K562 (cell line): ENCODE measurements around the gene IBTK. TPM values are rescaled to one million over a fixed set of nuclear protein-coding genes. Genes with fewer than 3 reads are reported as not detected.

Experiments
- ATAC-seq: fragments of 200-7000 bp; cut with Tn5 transposase; 3 replicates; pipeline ENCODE4 v1.9.1; 2020; ENCODE audit warnings: moderate library complexity
- BruUV-seq: library from RNA; stranded (reverse); fragments of 400-500 nt; replicated peaks from 2 replicates; lab custom pipeline; 2021; lab: Mats Ljungman, UMichigan
- CTCF ChIA-PET: fragments of 300-600 bp; formaldehyde crosslinking; extraction: SDS; loops from one replicate; lab custom pipeline; 2021; ENCODE audit warnings: low intra/inter-chr PET ratio; lab: Yijun Ruan, JAX
- POLR2A ChIA-PET: fragments of 300-600, 350-650 bp; sonication (Branson Sonifier 250); formaldehyde crosslinking; extraction: SDS; loops from one replicate; lab custom pipeline; 2021; ENCODE audit warnings: antibody characterized with exemption, inconsistent platforms; lab: Yijun Ruan, JAX
- DNase-seq, 4 experiments: peaks; one replicate each; pipeline versions ENCODE4 v3.0.0 to v3.0.0-alpha.2; 2011 to 2018; ENCODE audit warnings: low spot score in 3 of 4, mixed read lengths in 3 of 4; ENCODE audit errors: extremely low read depth in 1 of 4
- FAIRE-seq: peaks from 2 replicates; lab custom pipeline; 2011; peaks lifted over from hg19 to GRCh38; lab: Jason Lieb, UNC
- H2AFZ ChIP-seq: 2 replicates; pipeline ENCODE4 v1.6.0; 2011; ENCODE audit warnings: low read depth, low read length, control low read depth, inconsistent platforms
- H3K27ac ChIP-seq: fragments of 200-600 bp; 3 replicates; pipeline ENCODE4 v1.8.0; 2011; ENCODE audit warnings: low read depth, mild to moderate bottlenecking, control low read depth, inconsistent platforms, low read length, moderate library complexity, mixed read lengths; ENCODE audit errors: extremely low read depth
- H3K27me3 ChIP-seq, 2 experiments: fragments of 300-600 bp in 1 of 2; 2 replicates in 1 of 2; 3 replicates in 1 of 2; pipeline versions ENCODE4 v1.6.0 to v1.8.0; 2011; ENCODE audit warnings: inconsistent platforms in 2 of 2, low read length in 2 of 2, mild to moderate bottlenecking in 1 of 2, mixed read lengths in 1 of 2, moderate library complexity in 1 of 2; ENCODE audit not compliant: control insufficient read depth in 2 of 2, insufficient read depth in 2 of 2
- H3K36me3 ChIP-seq: fragments of 300-600 bp; 3 replicates; pipeline ENCODE4 v1.8.0; 2011; ENCODE audit warnings: mild to moderate bottlenecking, low read length, inconsistent platforms; ENCODE audit not compliant: control insufficient read depth, insufficient read depth
- H3K4me1 ChIP-seq, 2 experiments: fragments of 200-600 bp in 1 of 2; replicated peaks in 1 of 2; 2 replicates in 1 of 2; 3 replicates in 1 of 2; pipeline versions ENCODE4 v1.5.1 to v1.8.0; 2011; ENCODE audit warnings: inconsistent platforms in 2 of 2, low read length in 2 of 2, mild to moderate bottlenecking in 1 of 2, mixed read lengths in 1 of 2, moderate library complexity in 1 of 2; ENCODE audit not compliant: control insufficient read depth in 2 of 2, insufficient read depth in 2 of 2
- H3K4me2 ChIP-seq: 2 replicates; pipeline ENCODE4 v1.6.1; 2011; ENCODE audit warnings: low read length, control low read depth, inconsistent platforms, mixed read lengths; ENCODE audit not compliant: insufficient read depth
- H3K4me3 ChIP-seq: fragments of 200-600 bp; sonication (generic), shearing (Covaris generic); 2 replicates; pipeline ENCODE4 v1.5.1; 2016; ENCODE audit warnings: control low read depth, inconsistent platforms
- H3K79me2 ChIP-seq: fragments of 200-600 bp; 3 replicates; pipeline ENCODE4 v1.8.0; 2011; ENCODE audit warnings: low read length, inconsistent platforms; ENCODE audit not compliant: control insufficient read depth, insufficient read depth
- H3K9ac ChIP-seq, 2 experiments: 2 replicates each; pipeline versions ENCODE4 v1.6.0 to v1.6.1; 2011; ENCODE audit warnings: low read depth in 2 of 2, low read length in 2 of 2, control low read depth in 1 of 2, inconsistent platforms in 1 of 2, mild to moderate bottlenecking in 1 of 2, mixed read lengths in 1 of 2; ENCODE audit not compliant: insufficient read depth in 1 of 2
- H3K9me1 ChIP-seq: one replicate; pipeline ENCODE4 v1.6.0; 2011; ENCODE audit warnings: inconsistent platforms, mild to moderate bottlenecking, low read length, moderate library complexity; ENCODE audit not compliant: control insufficient read depth, insufficient read depth
- H3K9me3 ChIP-seq: replicated peaks from 2 replicates; pipeline ENCODE4 v1.5.1; 2011; ENCODE audit warnings: low read depth, low read length, inconsistent platforms; ENCODE audit not compliant: control insufficient read depth, insufficient read depth
- H4K20me1 ChIP-seq: replicated peaks from 2 replicates; pipeline ENCODE4 v1.6.1; 2011; ENCODE audit warnings: low read length, inconsistent platforms, mixed read lengths; ENCODE audit not compliant: control insufficient read depth, insufficient read depth
- AFF1 ChIP-seq, 2 experiments: fragments of 450-650 bp; IDR thresholded peaks; 2 replicates each; pipeline ENCODE4 v1.6.1; 2018; ENCODE audit warnings: mild to moderate bottlenecking in 2 of 2, low read depth in 1 of 2; ENCODE audit not compliant: partially characterized antibody in 2 of 2
- BRF1 ChIP-seq: IDR thresholded peaks from 3 replicates; pipeline ENCODE4 v1.6.1; 2011; ENCODE audit warnings: borderline replicate concordance, mild to moderate bottlenecking; ENCODE audit not compliant: insufficient read length; ENCODE audit errors: extremely low read depth
- CEBPZ ChIP-seq: fragments of 150-350 bp; IDR thresholded peaks from 2 replicates; pipeline ENCODE4 v1.6.1; 2014; ENCODE audit warnings: low read depth, mild to moderate bottlenecking, low read length, borderline replicate concordance
- CGGBP1 ChIP-seq: fragments of 250-450 bp; sonication (Bioruptor Pico); IDR thresholded peaks from 2 replicates; pipeline ENCODE4 v1.9.0; 2021; ENCODE audit warnings: mild to moderate bottlenecking
- MYBL2 ChIP-seq, 2 experiments: fragments of 450-650 bp in 1 of 2; sonication (generic) in 1 of 2; formaldehyde crosslinking in 1 of 2; IDR thresholded peaks; 2 replicates each; pipeline versions ENCODE4 v1.6.1 to v1.8.1; 2017 to 2022; ENCODE audit warnings: borderline replicate concordance in 1 of 2, inconsistent platforms in 1 of 2, low read depth in 1 of 2, mild to moderate bottlenecking in 1 of 2, missing genetic modification reagents in 1 of 2, moderate library complexity in 1 of 2
- SAFB ChIP-seq: fragments of 200-400 bp; formaldehyde crosslinking; IDR thresholded peaks from 2 replicates; pipeline ENCODE4 v1.6.1; 2017; ENCODE audit warnings: low read depth, low read length, borderline replicate concordance
- ZFP36 ChIP-seq: fragments of 150-350 bp; IDR thresholded peaks from 2 replicates; pipeline ENCODE4 v1.6.1; 2018; ENCODE audit warnings: low read length, low read depth; ENCODE audit not compliant: partially characterized antibody
- WGBS: fragments of 100-300 bp; shearing (Covaris generic); methylation state at CpG from one replicate; pipeline ENCODE4 v1.1.6; 2016; ENCODE audit warnings: low coverage, mixed read lengths; ENCODE audit not compliant: insufficient coverage; ENCODE audit errors: missing lambda C conversion rate; 5-methylcytosine and 5-hydroxymethylcytosine counted together
- in situ Hi-C: fragments of 300-500 bp; cut with MboI; formaldehyde crosslinking; loops from 4 replicates; pipeline ENCODE4 v1.15.0; 2018; ENCODE audit warnings: inconsistent platforms, mixed read lengths
- intact Hi-C: fragments of 100-400 bp; cut with micrococcal nuclease; formaldehyde crosslinking; loops from 2 replicates; pipeline ENCODE4 v1.14.2; 2022
- polyA plus RNA-seq, 8 experiments: library from polyadenylated mRNA; depleted of rRNA in 4 of 8; stranded (reverse) in 5 of 8; unstranded in 3 of 8; fragments of >200 nt; fragmentation: Nextera tagmentation in 2 of 8; fragmentation: Illumina TruSeq in 1 of 8; extraction: Ambion mirVana in 2 of 8; extraction: Trizol in 1 of 8; gene quantifications; 2 replicates each; pipeline versions ENCODE4 v1.2.1 to v1.2.3, GENCODE V29; 2011 to 2014; ENCODE audit warnings: inconsistent platforms in 1 of 8, missing spikeins in 1 of 8
- total RNA-seq, 7 experiments: library from RNA; depleted of rRNA in 6 of 7; stranded (reverse); fragments of >200 nt in 6 of 7; fragmentation: Illumina TruSeq in 2 of 7; extraction: Trizol in 2 of 7; gene quantifications; 2 replicates each; pipeline versions ENCODE4 v1.2.1 to v1.2.3, GENCODE V29; 2011 to 2021; ENCODE audit warnings: low replicate concordance in 1 of 7
- TF ChIP-seq, protein P1 (sequence below): sonication (generic); formaldehyde crosslinking; IDR thresholded peaks from 2 replicates; pipeline ENCODE4 v1.8.1; 2023; ENCODE audit warnings: mild to moderate bottlenecking, missing genetic modification reagents

Gene IBTK
- total and polyA plus RNA-seq, 9 of the 15 experiments (the other 6 are each of a cell fraction or from before 2014, with no cell fraction given) = 13.2 to 36.4 (median 21.8) TPM

DNA sequence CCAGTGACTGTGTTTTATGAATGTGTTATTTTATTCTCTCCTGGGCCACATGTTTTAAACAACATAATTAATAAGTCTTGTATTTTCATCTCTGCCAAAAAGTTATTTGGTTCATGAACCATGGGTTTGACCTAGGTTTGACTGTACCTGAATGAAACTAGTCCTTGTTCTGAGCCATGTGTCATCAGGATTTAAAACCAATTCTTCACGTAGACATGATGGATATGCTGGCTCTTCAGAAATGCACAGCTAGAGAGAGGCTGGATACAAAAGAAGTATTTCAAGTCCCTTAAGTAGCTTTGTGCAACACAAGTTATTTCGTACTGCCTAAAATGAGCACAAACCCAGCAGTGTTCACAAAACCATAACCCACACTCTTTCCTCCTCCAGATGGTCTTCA lies 116.1 kb downstream of the IBTK start (continued):
- no peak for TF ChIP-seq AFF1 (IDR thresholded peaks at IDR 0.05; ENCODE audit: low read depth in 1 of 2, partially characterized antibody in 2 of 2)
- TF ChIP-seq SAFB = no peak

- ChIA-PET CTCF (no interaction called here), POLR2A (no interaction called here)
- Histone ChIP-seq H3K27me3 (no peaks in the 10 kb centered on the region; a peak in 1 of 5 replicates), H3K9me3 (no peaks in the 10 kb centered on the region), H3K36me3 (no peaks in the 10 kb centered on the region), H2AFZ (no peak overlapping the region), H3K9ac (no peak overlapping the region), H3K4me3 (no peak overlapping the region), H3K27ac (no peak overlapping the region), H3K79me2 (no peaks in the 10 kb centered on the region), H3K4me2 (no peak overlapping the region), H3K4me1 (no peaks in the 10 kb centered on the region), H3K9me1 (no peaks in the 10 kb centered on the region), H4K20me1 (no peaks in the 10 kb centered on the region)
- intact Hi-C loops = no loop called here
- ATAC-seq (no peak), FAIRE-seq (no peak), DNase-seq (no peak)
- 0% methylated on average over 3 of the region's 3 CpGs for WGBS
- in situ Hi-C loops = no loop called here
- no TSS peak for BruUV-seq
- TF ChIP-seq, protein P1, sequence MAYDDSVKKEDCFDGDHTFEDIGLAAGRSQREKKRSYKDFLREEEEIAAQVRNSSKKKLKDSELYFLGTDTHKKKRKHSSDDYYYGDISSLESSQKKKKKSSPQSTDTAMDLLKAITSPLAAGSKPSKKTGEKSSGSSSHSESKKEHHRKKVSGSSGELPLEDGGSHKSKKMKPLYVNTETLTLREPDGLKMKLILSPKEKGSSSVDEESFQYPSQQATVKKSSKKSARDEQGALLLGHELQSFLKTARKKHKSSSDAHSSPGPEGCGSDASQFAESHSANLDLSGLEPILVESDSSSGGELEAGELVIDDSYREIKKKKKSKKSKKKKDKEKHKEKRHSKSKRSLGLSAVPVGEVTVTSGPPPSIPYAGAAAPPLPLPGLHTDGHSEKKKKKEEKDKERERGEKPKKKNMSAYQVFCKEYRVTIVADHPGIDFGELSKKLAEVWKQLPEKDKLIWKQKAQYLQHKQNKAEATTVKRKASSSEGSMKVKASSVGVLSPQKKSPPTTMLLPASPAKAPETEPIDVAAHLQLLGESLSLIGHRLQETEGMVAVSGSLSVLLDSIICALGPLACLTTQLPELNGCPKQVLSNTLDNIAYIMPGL = no peak
- TF ChIP-seq CEBPZ (no peak), BRF1 (no peak), MYBL2 (IDR thresholded peaks at IDR 0.05; ENCODE audit: low read depth) (no peak), MYBL2 (CRISPR knock-in tag; IDR thresholded peaks at IDR 0.05; ENCODE audit: borderline replicate concordance) (no peak), CGGBP1 (CRISPR knock-in tag) (no peak), ZFP36 (no peak)
These were observed 117.7 kb downstream of the IBTK start for GRCh38 chr6:82129797-82130196.
